Osteoblast (primary cell): ENCODE data around the gene UPP1. TPM values are rescaled to one million over a fixed set of nuclear protein-coding genes. Genes with fewer than 3 reads are reported as not detected.
"Not testable (repeated sequence)": the region's sequence is repeated elsewhere in the genome, so short reads cannot be mapped to it uniquely, and the experiment has no call there.

Experiments used
- DNase-seq: peaks from one replicate; pipeline ENCODE4 v3.0.0; 2011; ENCODE audit warnings: low spot score, mixed read lengths; ENCODE audit not compliant: insufficient read length; ENCODE audit errors: missing footprints
- H2AFZ ChIP-seq: 2 replicates; pipeline ENCODE4 v1.6.0; 2011; ENCODE audit warnings: mild to moderate bottlenecking, low read length
- H3K27ac ChIP-seq: 2 replicates; pipeline ENCODE4 v1.5.1; 2011; ENCODE audit warnings: mild to moderate bottlenecking, low read depth, low read length, moderate library complexity
- H3K27me3 ChIP-seq: 2 replicates; pipeline ENCODE4 v1.6.0; 2012; ENCODE audit warnings: mild to moderate bottlenecking, control low read depth, inconsistent platforms, low read length, moderate library complexity; ENCODE audit not compliant: insufficient read depth
- H3K36me3 ChIP-seq: 2 replicates; pipeline ENCODE4 v1.5.1; 2011; ENCODE audit warnings: mild to moderate bottlenecking, low read length, control low read depth, moderate library complexity; ENCODE audit not compliant: insufficient read depth
- H3K4me1 ChIP-seq: 2 replicates; pipeline ENCODE4 v1.5.1; 2011; ENCODE audit warnings: mild to moderate bottlenecking, low read length, control low read depth, moderate library complexity; ENCODE audit not compliant: insufficient read depth
- H3K4me2 ChIP-seq: 2 replicates; pipeline ENCODE4 v1.6.0; 2011; ENCODE audit warnings: mild to moderate bottlenecking, low read length; ENCODE audit not compliant: insufficient read depth
- H3K4me3 ChIP-seq: fragments of 200-600 bp; sonication (generic); 3 replicates; pipeline ENCODE4 v1.5.1; 2012; ENCODE audit warnings: mild to moderate bottlenecking, low read length, inconsistent platforms; ENCODE audit not compliant: insufficient read depth
- H3K79me2 ChIP-seq: 2 replicates; pipeline ENCODE4 v1.6.0; 2012; ENCODE audit warnings: mild to moderate bottlenecking, low read length, control low read depth, inconsistent platforms; ENCODE audit not compliant: insufficient read depth
- H3K9me3 ChIP-seq: 2 replicates; pipeline ENCODE4 v1.5.1; 2011; ENCODE audit warnings: low read depth, low read length, control low read depth
- H4K20me1 ChIP-seq: 2 replicates; pipeline ENCODE4 v1.6.0; 2012; ENCODE audit warnings: mild to moderate bottlenecking, low read length, control low read depth; ENCODE audit not compliant: insufficient read depth
- total RNA-seq: library from RNA; depleted of rRNA; stranded (reverse); fragments of >200 nt; gene quantifications from 2 replicates; pipeline ENCODE4 v1.2.3, GENCODE V29; 2012
- TF ChIP-seq, protein P1 (sequence below): IDR thresholded peaks from 2 replicates; pipeline ENCODE4 v1.5.1; 2011; ENCODE audit warnings: mild to moderate bottlenecking, low read depth, low read length, moderate library complexity; ENCODE audit errors: extremely low read depth

Gene UPP1
- total RNA-seq, 1 donor, result 35.5 TPM

DNA sequence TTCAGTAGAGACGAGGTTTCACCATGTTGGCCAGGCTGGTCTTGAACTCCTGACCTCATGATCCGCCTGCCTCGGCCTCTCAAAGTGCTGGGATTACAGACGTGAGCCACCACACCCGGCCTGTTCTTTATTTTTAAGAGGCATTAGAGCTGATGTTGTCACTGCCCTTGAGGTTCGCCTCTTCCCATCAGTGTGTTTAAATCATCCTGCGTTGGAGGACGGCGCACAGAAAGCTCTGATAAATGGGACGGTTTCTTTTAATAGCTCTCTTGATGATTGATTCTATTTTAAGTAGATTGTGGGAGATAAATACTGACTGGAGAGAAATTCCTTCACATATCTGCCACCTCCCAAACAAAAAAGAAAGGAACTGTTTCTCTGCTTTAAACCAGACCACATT is 29.0 kb downstream of the UPP1 start:
- H3K36me3 ChIP-seq, result no peaks in the 10 kb centered on the region
- H3K9me3 ChIP-seq, result no peaks in the 10 kb centered on the region
- no peak overlapping the region for H3K27ac ChIP-seq
- no peak overlapping the region for H3K4me2 ChIP-seq
- H3K27me3 ChIP-seq, result peaks cover 7% of the 10 kb centered on the region
- TF ChIP-seq, protein P1, sequence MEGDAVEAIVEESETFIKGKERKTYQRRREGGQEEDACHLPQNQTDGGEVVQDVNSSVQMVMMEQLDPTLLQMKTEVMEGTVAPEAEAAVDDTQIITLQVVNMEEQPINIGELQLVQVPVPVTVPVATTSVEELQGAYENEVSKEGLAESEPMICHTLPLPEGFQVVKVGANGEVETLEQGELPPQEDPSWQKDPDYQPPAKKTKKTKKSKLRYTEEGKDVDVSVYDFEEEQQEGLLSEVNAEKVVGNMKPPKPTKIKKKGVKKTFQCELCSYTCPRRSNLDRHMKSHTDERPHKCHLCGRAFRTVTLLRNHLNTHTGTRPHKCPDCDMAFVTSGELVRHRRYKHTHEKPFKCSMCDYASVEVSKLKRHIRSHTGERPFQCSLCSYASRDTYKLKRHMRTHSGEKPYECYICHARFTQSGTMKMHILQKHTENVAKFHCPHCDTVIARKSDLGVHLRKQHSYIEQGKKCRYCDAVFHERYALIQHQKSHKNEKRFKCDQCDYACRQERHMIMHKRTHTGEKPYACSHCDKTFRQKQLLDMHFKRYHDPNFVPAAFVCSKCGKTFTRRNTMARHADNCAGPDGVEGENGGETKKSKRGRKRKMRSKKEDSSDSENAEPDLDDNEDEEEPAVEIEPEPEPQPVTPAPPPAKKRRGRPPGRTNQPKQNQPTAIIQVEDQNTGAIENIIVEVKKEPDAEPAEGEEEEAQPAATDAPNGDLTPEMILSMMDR, result no peak
- no peak for DNase-seq
- H3K4me1 ChIP-seq, result peaks cover 1% of the 10 kb centered on the region
- no peak overlapping the region for H3K4me3 ChIP-seq
- no peaks in the 10 kb centered on the region for H4K20me1 ChIP-seq
- H3K79me2 ChIP-seq, result no peaks in the 10 kb centered on the region
- no peak overlapping the region for H2AFZ ChIP-seq

DNA sequence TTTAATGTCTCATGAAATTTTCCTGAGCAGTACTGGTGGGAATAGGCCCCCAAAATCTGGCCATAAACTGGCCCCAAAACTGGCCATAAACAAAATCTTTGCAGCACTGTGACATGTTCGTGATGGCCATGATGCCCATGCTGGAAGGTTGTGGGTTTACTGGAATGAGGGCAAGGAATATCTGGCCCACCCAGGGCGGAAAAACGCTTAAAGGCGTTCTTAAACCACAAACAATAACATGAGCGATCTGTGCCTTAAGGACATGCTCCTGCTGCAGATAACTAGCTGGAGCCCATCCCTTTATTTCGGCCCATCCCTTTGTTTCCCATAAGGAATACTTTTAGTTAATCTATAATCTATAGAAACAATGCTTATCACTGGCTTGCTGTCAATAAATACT is 31.5 kb downstream of the UPP1 start:
- not testable (repeated sequence) for H3K9me3 ChIP-seq, H3K36me3 ChIP-seq, H3K4me3 ChIP-seq, H3K27me3 ChIP-seq, DNase-seq, H3K27ac ChIP-seq, H3K79me2 ChIP-seq, H4K20me1 ChIP-seq, H3K4me2 ChIP-seq, H3K4me1 ChIP-seq, H2AFZ ChIP-seq

DNA sequence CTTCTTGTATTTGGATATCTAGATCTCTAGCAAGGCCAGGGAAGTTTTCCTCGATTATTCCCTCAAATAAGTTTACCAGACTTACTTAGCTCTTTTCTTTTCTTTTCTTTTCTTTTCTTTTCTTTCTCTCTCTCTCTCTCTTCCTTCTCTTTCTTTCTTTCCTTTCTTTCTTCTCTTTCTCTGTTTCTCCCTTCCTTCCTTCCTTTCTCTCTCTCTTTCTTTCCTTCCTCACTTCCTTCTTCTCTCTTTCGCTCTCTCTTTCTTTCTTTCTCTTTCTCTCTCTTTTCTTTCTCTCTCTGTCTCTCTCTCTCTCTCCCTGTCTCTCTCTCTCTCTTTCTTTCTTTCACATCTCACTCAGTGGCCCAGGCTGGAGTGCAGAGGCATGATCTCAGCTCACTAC is 37.0 kb downstream of the UPP1 start:
- Histone ChIP-seq H3K79me2 (no peaks in the 10 kb centered on the region), H3K27me3 (no peaks in the 10 kb centered on the region), H3K4me2 (no peak overlapping the region), H3K27ac (no peak overlapping the region), H2AFZ (no peak overlapping the region), H4K20me1 (no peaks in the 10 kb centered on the region), H3K4me1 (peaks cover 7% of the 10 kb centered on the region), H3K4me3 (no peak overlapping the region), H3K36me3 (no peaks in the 10 kb centered on the region), H3K9me3 (no peaks in the 10 kb centered on the region)
- TF ChIP-seq, protein P1, result no peak
- DNase-seq, result no peak

DNA sequence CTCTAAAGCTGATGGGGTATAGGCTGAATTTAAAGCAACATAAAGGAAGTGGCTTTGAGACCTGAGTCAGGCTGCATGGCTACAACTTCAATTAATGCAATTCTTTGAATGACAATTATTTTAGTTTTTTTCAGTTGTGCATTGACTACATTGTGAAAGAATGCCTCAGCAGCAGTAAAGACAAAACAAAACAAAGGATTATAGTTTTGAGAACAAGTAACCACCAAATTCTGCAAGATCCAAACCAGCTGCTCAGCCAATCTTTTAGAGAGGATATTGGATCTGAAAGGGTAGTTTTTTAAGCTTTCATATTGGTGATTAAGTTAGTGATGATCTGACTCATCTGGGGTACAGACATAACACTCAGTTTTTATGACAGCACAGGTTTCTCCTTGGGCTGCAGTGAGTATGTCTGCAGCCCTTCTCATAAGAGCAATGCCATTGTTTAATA is 41.6 kb downstream of the UPP1 start:
- no peaks in the 10 kb centered on the region for H3K36me3 ChIP-seq
- no peak overlapping the region for H3K4me2 ChIP-seq
- TF ChIP-seq, protein P1, result no peak
- H3K9me3 ChIP-seq, result no peaks in the 10 kb centered on the region
- no peaks in the 10 kb centered on the region for H4K20me1 ChIP-seq
- H3K79me2 ChIP-seq, result no peaks in the 10 kb centered on the region
- no peaks in the 10 kb centered on the region for H3K27me3 ChIP-seq
- H3K4me3 ChIP-seq, result no peak overlapping the region
- H3K27ac ChIP-seq, result no peak overlapping the region
- H2AFZ ChIP-seq, result no peak overlapping the region
- DNase-seq, result no peak
- H3K4me1 ChIP-seq, result peaks cover 9% of the 10 kb centered on the region
